Raji (cell line): ENCODE data around the gene ELK4.

Experiments used
- POLR2A ChIP-seq: IDR thresholded peaks from 2 replicates; pipeline ENCODE4 v1.6.1; 2011; ENCODE audit warnings: low read depth, low read length, control low read depth; ENCODE audit not compliant: insufficient read depth

The ELK4 gene

DNA sequence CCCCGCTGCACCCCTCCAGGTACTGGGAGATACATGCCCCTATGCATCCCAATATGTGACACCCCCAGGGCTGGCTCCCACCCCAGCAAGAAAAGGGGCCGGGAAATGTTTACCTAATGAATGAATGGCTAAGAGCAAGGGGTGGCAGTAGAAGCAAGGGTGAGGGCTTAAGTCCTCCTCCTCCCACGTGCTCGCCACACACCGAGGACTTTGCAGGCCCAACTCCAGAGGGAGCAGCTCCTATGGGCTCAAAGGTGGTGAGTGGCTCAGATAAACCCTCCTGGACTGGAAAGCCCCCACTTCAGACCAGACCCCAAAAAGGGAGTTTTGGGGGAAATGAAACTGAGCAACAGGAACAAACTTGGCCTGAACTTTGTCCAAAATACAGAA, 37.1 kb upstream of the ELK4 start:
- 0 out of 2 replicates have a peak, but pooled peaks have one; percentile 30 for TF ChIP-seq POLR2A

DNA sequence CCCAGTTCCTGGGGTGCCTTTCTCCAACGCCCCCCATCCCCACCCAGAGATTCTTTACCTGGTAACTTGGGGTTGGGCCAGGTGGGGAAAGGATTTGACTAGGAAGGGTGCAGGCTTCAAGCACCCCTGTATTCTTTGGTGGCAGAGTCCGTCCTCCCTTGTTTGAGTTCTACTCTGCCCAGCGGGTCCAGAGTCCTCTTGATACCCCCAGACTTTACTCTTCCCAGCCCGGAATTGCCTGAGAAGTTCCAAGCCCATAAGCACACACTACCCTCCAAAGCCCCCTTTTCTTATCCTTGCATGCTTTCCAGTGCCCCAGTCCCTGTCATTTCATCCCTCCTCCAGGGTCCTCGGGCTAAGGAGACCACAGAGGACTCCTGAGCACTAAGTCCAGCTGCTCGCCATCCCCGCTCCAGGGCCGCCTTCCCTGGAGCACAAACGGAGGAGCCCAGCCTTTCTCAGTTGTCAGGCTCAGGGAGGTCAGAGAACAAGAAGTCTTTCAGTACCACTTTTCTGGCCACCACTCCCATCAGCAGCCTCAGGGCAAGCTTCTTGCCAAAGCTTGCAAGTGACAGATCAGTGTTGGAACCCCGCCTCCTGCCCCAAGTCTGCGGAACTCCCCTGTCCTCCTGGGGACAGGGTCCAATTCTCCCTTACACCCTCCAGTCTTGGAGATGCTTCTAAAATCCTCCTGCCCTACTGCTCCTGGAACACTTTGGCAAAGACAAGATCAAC, 36.3 kb upstream of the ELK4 start:
- no peak for TF ChIP-seq POLR2A

DNA sequence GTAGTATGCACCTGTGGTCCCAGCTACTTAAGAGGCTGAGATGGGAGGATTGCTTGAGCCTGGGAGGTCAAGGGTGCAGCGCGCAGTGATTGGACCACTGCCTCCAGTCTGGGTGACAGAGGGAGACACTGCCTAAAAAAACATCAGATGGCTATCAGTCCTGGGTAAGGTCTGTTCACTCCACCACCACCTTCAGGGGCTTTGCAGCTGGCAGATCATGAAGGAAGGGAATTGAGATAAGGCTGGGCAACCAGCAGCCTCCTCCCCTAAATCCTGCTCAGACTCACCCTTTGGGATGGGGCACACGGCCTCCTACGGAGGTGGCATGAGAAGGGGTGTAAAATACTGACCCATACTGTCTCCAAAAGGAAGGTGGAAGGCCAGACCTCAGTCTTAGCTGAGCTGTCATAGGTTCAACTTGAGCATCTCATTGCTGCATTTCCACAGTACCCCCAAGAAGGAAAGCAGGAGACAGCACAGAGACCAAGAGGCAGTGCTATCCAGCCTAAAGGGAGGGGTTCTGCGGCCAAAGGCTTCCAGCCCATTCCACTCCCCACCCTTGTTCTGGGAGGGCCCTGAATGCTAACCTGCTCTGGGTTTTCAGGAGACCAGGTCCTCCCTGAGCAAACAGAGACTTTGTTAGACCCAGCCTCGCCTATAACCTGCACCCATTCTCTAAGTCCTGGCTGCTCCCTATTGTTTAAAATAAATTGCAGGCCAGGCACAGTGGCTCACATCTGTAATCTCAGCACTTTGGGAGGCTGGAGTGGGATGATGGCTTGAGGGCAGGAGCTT, 34.8 kb upstream of the ELK4 start:
- TF ChIP-seq POLR2A, result 0 out of 2 replicates have a peak, but pooled peaks have one; percentile 35

DNA sequence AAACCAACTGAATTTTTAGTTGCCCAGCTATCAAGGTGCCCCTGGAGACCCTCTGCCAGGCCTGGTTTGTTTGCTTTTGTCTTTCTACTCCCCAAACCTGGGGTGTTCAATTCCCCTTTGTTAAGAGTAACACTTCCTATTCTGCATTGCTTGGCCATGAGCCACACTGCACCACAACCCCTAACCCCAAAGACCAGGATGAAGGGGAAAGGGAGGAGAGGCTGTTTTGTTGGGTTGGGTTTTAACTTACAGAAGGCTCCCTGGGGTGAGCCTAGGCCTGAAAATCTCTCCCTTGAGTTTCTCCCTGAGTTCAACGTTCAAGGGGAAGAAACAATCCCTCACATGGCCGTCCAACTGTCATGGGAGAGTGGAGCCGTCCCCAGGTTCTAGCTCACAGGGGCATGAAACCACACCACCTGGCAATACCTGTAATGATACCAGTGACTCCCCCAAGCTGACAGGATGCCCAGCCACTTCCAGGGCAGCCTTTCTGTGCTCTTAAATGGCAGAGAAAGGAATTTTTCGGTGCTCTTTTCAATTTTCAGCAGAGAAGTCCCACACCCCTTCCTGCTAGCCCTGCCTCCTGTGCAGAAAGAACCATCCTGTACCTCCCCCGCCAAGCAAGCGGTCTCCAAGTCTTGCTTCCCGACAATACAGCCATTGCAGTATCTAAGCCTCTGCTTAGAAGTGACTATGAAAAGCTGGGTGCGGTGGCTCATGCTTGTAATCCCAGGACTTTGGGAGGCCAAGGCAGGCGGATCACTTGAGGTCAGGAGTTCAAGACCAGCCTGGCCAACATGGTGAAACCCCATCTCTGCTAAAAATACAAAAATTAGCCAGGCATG, 33.6 kb upstream of the ELK4 start:
- no peak for TF ChIP-seq POLR2A

DNA sequence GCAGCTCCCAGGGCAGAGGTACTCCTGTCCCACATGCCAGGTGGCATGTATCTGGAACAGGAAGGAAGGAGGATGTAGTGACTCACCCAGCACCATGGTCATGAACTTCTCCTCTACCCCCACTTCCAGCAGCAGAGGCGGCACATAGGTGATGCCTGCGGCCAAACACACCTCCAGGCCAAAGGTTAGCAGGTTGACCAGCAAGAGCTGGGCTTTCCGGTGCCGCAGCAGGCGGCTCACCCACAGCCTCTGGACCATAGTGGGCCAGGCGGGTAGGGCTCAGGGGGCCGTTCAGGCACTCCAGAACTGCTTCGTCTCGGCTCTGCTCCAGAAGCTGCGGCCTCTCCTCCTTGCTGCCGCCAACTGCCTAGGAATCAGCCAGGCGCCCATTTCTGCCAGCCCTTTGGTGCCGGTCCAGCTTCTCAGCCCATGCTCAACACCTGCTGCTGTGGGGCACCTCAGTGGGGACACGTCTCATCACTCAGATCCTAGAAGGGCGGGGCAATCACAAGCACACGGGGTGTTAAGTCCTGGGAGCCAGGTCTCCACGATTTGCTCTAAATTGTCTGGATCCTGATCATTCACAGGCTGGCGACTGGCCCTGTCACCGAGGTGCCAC, 32.7 kb upstream of the ELK4 start:
- TF ChIP-seq POLR2A, result no peak

DNA sequence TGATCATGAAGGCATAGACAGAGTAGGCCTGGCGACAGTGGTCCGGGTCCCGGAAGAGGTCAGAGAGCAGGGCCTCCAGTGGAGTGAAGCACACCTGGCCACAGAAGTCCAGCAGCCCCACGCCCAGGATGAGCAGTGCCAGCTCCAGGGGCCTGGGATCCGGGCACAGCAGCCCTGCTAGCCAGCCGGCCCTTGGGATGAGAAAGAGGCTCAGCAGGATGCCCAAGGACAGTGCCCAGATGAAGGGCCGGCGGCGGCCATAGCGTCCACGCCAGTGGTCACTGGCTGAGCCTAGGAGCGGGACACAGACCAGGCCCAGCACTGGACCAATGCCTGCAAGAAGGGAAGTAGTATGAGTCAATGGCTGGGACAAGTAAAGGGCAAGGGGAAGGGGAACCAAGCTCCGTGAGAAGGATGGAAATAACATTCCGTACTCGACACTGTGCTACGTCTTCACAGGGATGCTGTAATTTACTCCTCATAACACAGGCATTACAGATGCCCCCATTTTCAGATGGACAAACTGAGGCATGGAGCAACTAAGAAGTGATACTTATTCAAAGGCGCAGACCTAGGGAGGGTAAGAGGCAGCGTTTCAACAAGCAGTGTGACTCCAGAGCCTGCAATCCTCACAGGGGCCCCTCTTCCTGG, 31.6 kb upstream of the ELK4 start:
- no peak for TF ChIP-seq POLR2A

DNA sequence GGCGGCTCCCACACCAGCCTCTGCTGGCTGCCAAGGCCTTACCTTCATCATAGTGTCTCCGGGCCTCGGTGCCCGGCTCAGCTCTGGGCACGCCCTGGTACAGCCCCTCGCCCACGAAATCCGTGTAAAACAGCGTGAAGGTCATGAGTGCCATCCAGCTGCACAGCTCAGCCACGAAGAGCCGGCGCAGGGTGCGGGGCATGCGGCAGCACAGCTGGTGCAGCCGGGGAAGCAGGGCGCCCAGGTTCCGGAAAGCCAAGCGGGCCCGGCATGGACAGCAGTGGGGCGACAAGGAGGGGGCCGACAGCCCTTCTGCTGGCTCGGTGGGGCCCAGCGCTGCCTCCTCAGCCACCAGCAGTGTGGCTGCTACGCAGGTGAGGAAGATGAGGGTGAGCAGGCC, 31.0 kb upstream of the ELK4 start:
- no peak for TF ChIP-seq POLR2A

DNA sequence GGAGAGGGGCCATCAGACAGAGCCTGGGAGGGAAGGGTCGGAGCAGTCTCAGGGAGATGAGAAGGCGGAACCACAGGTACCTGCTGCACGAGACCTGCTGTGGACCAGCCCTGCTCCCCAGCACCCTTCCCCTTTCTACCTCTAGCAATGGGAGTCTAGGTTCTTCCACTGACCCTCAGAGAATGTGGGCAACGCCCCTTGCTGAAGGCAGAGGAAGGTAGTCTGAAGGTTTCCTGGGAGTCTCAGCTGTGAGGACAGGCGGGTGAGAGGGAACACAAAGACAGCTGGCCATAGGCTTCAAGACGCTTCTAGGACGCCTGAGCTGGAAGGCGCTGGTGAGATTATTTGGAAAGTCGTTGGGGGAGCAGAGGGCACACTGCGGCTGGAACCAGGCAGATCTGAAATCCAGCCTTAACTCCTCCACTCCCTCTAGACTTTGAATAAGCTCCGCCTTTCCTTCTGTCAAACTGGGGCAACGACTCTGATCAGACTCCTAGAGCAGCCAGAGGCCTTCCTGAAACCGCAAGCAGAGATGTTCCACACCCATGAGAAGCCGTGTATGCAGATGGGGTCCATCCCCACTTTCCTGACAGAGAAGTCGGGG, 30.4 kb upstream of the ELK4 start:
- no peak for TF ChIP-seq POLR2A

DNA sequence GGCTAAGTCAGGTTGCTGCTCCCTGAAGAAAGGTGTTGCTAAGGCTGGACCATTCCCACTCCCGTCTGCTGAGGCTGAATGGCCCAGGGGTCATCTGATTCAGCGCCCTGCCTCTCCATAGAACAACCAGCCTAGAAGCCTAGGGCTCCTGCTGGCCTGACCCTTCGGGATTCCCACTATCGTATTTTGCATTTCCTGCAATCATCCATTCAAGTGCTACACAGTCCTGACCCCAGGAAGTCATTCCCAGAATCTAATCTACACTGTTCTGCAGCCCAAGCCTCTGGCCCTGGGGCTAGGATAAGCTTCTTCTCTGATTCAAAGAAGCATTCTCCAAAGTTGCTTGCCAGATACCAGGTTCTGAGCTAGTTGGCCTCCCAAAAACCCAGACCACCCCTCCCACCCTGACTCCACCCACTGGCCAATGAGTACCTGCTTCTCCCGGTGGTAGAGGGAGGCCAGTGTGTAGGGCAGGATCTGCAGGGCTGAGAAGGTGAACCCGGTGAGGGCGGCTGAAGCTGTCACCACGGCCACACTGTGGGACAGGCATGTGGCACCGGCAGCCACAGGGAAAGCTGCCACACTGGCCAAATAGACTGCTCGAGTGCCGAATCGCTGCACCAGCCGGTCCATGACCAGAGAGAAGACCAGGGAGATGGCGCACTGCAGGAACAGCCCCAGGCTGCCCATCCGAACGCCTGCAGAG, 29.8 kb upstream of the ELK4 start:
- no peak for TF ChIP-seq POLR2A

DNA sequence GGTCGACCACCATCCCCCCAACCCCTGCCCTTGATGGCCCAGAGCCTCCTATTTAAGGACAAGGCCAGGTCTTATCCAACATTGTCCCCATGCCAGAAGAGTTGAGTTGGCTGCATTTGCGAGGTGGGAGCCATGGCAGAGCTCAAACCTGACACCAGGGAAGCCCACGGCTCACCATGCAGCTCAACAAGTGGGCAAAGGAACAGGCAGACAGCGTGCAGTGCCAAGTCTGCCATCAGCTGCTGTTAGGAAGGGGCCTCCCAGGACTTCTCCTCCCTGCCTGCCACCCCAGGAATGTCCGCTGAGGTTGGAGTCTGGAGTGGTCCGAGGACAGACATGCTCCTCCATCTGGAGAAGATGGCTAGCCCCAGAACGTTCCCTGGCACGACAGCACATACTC, 28.6 kb upstream of the ELK4 start:
- no peak for TF ChIP-seq POLR2A

DNA sequence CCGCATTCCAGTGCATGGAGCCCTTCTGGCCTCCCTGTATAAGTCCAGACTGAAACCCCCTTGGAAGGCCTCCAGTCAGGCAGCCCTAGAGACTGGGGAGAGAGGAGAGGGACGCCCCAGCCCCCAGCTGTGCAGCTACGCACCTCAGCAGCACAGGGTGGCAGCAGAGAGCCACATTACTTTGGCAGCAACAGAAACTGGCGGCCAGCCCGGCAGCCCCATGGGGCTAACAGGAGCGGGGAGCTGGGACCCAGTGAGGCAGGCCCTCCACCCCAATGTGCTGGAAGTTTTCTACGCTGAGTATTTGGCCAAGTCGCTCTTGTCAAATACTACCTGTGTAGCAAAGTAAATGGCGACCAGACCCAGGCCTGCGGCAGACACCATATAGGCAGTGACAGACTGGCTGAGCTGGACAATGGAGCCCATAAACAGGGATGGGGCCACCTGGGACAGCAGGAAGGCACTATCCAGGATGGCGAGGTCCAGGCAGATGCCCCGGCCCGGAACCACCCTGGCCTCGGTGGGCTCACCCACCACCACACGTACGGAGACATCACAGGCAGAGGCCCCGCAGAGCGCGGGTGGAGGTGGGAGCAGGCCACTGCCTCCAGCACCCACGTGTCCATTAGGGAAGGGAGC, 27.3 kb upstream of the ELK4 start:
- no peak for TF ChIP-seq POLR2A

DNA sequence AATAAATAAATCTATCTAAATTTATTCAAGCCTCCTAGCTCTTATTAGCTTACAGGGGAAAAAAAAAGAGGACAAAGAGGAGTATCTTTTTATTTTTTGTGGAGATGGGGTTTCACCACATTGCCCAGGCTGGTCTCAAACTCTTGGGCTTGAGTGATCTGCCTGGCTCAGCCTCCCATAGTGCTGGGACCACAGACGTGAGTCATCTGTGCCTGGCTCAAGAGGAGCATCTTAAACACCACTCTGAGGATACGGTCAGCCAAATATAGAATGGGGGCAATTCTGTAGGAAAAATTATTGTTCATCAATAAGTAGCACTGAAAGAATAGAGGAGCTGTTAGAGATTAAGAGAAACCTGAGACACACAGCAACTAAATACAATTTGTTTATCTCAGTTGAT, 24.4 kb upstream of the ELK4 start:
- TF ChIP-seq POLR2A, result no peak

DNA sequence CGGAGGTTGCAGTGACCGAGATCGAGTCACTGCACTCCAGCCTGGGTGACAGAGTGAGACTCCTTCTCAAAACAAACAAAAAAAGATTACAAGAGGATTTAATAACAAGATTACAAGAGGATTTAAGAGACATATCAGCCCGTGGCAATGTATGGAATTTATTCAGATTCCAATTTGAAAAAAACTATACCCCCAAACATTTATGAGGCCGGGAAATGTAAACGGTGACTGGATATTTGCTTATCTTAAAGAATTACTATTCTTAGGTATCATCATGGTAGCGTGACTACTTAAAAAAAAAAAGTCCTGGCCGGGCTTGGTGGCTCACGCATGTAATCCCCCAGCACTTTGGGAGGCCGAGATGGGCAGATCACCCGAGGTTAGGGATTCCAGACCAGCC, 21.2 kb upstream of the ELK4 start:
- no peak for TF ChIP-seq POLR2A
